ENCODE measurements around the gene ATP1A1.

The ATP1A1 gene

DNA sequence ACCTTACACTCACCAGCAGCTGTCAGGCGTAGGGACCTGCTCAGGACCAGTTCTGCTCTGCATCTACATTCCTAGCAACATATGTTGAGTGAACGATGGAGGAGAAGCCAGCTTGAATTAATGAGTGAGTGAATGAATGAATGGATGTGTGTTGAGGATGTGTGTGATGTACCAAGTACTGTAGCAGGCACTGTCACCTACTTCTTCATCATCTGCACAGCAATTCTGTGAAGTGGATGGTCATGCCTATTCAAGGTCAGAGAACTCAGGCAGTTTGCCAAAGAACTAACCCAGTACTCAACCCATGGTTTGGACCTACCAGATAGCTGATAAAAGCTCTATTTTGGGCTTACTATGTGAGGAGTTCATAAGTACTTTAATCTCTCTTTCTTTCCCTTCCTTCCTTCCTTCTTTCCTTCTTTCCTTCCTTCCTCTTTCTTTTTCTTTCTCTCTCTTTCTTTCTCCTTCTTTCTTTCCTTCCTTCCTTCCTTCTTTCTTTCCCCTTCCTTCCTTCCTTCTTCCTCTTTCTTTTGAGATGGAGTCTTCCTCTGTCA, 56.9 kb downstream of the ATP1A1 start:
- Histone ChIP-seq H4K20me1 (no peaks in the 10 kb centered on the region), H3K9me3 (no peaks in the 10 kb centered on the region), H3K27ac (no peak overlapping the region), H3K27me3 (no peaks in the 10 kb centered on the region), H3K4me2 (no peak overlapping the region), H3K9ac (no peak overlapping the region), H3K4me1 (no peaks in the 10 kb centered on the region), H3K4me3 (no peak overlapping the region), H3K36me3 (no peaks in the 10 kb centered on the region)
- no peak for TF ChIP-seq Cebpa-rat (IDR thresholded peaks at IDR 0.05)

DNA sequence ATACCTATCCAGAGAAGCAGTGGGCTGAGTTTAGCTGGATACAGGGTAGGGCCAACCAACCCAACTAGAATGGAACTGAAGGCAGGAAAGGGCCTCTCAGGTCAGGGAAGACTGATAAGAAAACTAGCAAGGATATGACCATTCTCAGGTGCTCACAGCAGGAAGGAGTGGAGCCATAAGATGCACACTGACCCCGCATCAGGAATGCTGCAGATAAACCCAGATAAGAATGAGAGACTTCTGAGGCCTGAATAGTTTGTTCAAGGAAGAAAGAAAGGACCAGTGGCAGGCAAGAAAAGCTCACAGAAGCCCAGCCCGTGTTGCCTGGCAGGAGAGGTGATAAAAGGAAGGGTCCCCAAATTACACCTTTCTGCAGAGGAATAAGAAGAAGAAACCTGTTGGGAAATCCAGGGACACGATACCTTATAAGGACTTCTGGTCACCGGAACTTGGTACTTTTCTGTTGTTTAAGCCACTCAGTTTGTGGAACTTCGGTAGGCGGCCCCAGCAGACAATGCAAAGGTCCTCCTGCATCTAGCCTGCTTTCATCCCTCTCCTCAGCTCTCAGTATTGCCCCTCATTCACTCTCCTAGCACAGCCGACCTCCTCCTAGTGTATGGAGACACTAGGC, 58.9 kb downstream of the ATP1A1 start:
- Histone ChIP-seq H3K4me2 (no peak overlapping the region), H4K20me1 (no peaks in the 10 kb centered on the region), H3K36me3 (no peaks in the 10 kb centered on the region), H3K4me1 (no peaks in the 10 kb centered on the region), H3K27ac (no peak overlapping the region), H3K27me3 (no peaks in the 10 kb centered on the region), H3K9me3 (no peaks in the 10 kb centered on the region), H3K4me3 (no peak overlapping the region), H3K9ac (no peak overlapping the region)
- TF ChIP-seq Cebpa-rat (IDR thresholded peaks at IDR 0.05): no peak

DNA sequence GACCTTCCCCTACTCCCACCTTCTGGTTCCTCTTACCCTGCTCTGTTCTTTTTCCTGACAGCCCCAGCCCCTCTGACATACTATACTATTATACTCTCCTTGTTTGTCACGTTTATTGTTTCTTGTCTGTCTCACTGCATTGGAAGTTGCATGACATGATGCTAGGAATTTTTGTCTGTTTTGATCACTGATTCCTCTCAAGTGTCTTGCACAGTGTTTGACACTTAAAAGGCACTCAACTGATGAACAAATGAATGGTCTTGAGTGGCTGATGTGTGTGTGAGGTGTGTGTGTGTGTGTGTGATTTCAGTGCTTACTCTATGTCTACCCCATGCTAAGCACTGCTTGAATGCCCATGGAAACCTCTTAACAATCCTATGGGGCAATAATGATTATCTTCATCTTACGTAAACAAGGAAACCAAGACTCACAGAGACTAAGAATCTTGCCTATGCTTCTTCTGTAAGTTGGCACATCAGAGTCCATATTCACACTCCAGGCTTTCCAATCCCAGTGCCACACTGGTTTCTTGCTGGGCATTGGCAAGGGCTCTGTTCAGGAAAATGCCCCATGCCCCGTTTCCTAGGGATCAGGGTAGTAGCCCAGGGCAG, 59.7 kb downstream of the ATP1A1 start:
- Histone ChIP-seq H3K9ac (no peak overlapping the region), H3K36me3 (no peaks in the 10 kb centered on the region), H3K4me2 (no peak overlapping the region), H3K9me3 (no peaks in the 10 kb centered on the region), H3K4me1 (no peaks in the 10 kb centered on the region), H3K27ac (no peak overlapping the region), H4K20me1 (no peaks in the 10 kb centered on the region), H3K27me3 (no peaks in the 10 kb centered on the region), H3K4me3 (no peak overlapping the region)
- no peak for TF ChIP-seq Cebpa-rat (IDR thresholded peaks at IDR 0.05)

DNA sequence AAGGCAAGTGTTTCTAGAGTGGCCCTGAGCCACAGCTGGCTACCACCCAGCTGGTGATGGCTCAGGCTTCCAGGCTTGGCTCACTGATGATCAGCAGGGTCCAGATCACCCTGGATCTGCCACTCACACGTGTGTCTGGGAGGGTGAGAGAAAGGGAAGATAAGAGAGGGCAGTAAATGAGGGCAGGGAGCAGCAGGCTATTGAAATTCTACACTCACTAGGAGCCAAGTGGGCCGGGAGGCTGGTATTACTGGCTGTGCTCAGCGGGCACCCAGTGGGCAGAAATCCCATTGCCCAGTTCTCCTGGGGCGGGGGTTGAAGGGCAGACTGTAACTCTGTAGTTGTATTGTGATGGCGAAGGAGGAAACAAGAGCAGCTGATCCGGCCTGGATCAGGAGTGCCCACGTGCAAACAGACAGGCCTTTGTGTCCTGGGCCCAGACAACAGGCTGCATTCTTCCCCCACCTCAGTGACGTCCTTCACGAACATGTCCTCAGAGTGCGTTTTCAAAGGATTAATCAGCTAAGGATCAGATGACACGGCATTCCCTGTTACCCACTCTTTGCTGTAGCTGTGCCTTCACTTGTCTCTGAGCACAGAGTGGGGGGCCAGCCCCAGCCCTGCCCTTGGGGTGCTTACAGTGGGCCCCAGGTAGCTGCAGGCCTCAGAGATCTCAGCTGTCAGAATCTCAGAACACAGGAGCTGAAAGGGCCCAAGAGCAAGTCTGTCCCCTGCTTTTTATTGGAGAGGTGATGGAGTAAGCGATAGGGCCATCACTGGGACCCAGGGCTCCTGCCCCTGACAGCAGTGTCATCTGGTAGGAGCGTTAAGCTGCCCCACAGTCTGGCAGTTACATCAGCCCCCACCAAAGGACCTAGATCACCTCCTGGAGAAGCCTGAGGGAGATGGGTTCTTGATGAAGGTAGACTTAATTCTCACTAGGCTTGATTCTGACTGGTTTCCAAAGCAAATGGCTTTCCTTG, 60.5 kb downstream of the ATP1A1 start:
- no peak for TF ChIP-seq Cebpa-rat (IDR thresholded peaks at IDR 0.05)
- Histone ChIP-seq H3K4me1 (no peaks in the 10 kb centered on the region), H4K20me1 (no peaks in the 10 kb centered on the region), H3K36me3 (no peaks in the 10 kb centered on the region), H3K4me2 (no peak overlapping the region), H3K9me3 (no peaks in the 10 kb centered on the region), H3K27me3 (no peaks in the 10 kb centered on the region), H3K27ac (no peak overlapping the region), H3K4me3 (no peak overlapping the region), H3K9ac (no peak overlapping the region)

DNA sequence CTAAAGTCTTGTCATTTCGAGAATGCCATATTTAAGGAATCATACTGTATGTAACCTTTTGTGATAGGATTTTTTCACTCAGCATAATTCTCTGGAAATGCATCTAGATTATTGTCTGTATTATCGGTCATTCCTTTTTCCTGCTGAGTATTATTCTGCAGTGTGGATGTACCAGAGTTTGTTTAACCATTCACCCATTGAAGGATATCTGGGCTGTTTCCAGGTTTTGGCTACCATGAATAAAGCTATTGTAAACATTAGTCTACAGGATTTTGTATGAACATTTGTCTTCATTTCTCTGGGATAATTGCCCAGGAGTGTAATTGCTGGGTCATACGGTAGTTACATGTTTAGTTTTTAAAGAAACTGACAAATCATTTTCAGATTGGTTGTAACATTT, 61.8 kb downstream of the ATP1A1 start:
- Histone ChIP-seq H4K20me1 (no peaks in the 10 kb centered on the region), H3K36me3 (no peaks in the 10 kb centered on the region), H3K9ac (no peak overlapping the region), H3K9me3 (no peaks in the 10 kb centered on the region), H3K27ac (no peak overlapping the region), H3K4me2 (no peak overlapping the region), H3K4me1 (no peaks in the 10 kb centered on the region), H3K27me3 (no peaks in the 10 kb centered on the region), H3K4me3 (no peak overlapping the region)
- no peak for TF ChIP-seq Cebpa-rat (IDR thresholded peaks at IDR 0.05)

DNA sequence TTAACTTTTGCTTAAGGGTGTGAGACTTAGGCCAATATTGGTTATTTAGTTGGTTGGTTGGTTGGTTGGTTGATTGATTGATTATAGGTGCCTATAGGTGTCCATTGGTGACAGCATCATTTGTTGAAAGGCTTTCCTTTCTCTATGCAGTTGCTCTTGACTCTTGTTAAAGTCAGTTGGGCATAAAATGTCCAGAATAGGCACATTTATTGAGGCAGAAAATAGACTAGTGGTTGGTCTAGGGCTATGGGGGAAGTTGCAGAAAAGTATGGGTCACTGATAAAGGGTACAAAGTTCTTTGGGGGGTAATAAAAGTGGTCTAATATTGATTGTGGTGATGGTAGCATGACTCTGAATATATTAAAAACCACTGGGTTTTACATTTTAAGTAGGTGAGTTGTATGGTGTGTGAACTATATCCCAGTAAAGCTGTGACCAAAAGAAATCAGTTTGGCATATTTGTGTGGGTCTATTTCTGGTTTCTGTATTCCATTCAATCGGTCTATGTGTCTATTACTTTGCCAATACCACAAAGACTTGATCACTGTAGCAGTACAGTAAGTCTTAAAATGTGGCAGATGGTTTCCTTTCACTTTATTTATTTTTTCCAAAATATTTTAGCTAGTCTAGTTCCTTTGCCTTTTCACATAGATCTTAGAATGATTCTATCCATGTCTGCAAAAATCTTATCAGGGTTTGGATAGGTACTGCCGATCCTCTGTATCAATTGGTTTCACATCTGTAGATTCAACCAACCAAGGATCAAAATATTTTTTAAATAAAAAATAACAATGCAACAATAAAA, 63.0 kb downstream of the ATP1A1 start:
- Histone ChIP-seq H3K4me3 (no peak overlapping the region), H3K4me1 (no peaks in the 10 kb centered on the region), H3K27ac (no peak overlapping the region), H3K9ac (no peak overlapping the region), H4K20me1 (no peaks in the 10 kb centered on the region), H3K4me2 (no peak overlapping the region), H3K36me3 (no peaks in the 10 kb centered on the region), H3K27me3 (no peaks in the 10 kb centered on the region), H3K9me3 (no peaks in the 10 kb centered on the region)
- no peak for TF ChIP-seq Cebpa-rat (IDR thresholded peaks at IDR 0.05)

DNA sequence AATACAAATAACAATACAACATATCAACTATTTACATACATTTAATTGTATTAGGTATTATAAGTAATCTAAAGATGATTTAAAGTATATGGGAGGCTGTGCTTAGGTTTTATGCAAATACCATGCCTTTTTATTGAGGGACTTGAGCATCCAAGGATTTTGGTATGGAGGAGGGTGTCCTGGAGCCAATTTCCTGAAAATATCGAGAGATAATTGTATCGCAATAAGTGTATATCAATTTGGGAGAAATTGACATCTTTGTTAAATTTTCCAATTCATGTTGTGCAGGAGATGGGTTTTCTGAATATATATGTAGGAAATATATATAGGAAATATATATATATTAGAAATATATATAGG, 63.5 kb downstream of the ATP1A1 start:
- H3K4me3 ChIP-seq: no peak overlapping the region
- no peak for TF ChIP-seq Cebpa-rat (IDR thresholded peaks at IDR 0.05)
- no peak overlapping the region for H3K27ac ChIP-seq
- no peaks in the 10 kb centered on the region for H3K4me1 ChIP-seq
- H3K36me3 ChIP-seq: no peaks in the 10 kb centered on the region
- H3K9ac ChIP-seq: no peak overlapping the region
- no peak overlapping the region for H3K4me2 ChIP-seq
- H3K9me3 ChIP-seq: no peaks in the 10 kb centered on the region
- no peaks in the 10 kb centered on the region for H4K20me1 ChIP-seq
- no peaks in the 10 kb centered on the region for H3K27me3 ChIP-seq

DNA sequence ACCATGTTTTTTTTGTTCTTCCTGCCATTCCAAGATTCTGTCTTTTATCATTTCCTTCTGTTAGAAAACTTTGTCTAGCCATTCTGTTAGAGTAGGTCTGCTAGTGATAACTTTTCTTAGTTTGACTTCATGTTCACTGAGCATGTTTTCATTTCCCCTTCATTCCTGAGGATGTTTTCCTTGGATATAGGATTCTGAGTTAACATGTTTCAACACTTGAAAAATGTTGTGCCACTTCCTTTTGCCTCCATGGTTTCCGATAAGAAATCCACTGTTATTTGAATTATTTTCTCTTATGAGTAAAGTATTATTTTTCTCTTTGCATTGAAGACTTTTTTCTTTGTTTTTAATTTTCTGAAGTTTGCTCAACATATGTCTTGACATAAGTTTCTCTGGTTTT, 66.7 kb downstream of the ATP1A1 start:
- Histone ChIP-seq H3K4me2 (no peak overlapping the region), H3K27ac (no peak overlapping the region), H4K20me1 (no peaks in the 10 kb centered on the region), H3K36me3 (no peaks in the 10 kb centered on the region), H3K9ac (no peak overlapping the region), H3K27me3 (no peaks in the 10 kb centered on the region), H3K4me1 (no peaks in the 10 kb centered on the region), H3K4me3 (no peak overlapping the region), H3K9me3 (no peaks in the 10 kb centered on the region)
- no peak for TF ChIP-seq Cebpa-rat (IDR thresholded peaks at IDR 0.05)

DNA sequence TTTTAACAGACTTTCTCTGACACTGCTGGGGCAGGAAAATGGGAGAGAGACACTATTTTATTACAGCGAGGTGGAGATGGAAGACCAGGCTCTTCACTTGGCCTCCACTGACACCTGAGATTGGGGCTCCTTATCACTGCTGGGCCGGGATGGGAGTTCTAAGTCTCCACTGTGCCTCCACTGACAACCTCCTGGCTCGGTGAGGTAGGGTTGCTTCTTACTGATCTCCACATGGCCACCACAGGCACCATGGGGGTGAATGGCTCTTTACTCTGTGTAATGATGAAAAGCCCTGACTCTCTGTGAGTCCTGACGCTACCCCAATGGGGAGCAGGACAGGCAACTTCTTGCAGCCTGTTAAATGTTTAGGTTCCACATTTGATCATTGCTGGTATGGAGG, 67.7 kb downstream of the ATP1A1 start:
- Histone ChIP-seq H3K9ac (no peak overlapping the region), H3K4me2 (no peak overlapping the region), H3K36me3 (no peaks in the 10 kb centered on the region), H3K9me3 (no peaks in the 10 kb centered on the region), H3K4me1 (no peaks in the 10 kb centered on the region), H4K20me1 (no peaks in the 10 kb centered on the region), H3K27ac (no peak overlapping the region), H3K4me3 (no peak overlapping the region), H3K27me3 (no peaks in the 10 kb centered on the region)
- TF ChIP-seq Cebpa-rat (IDR thresholded peaks at IDR 0.05): no peak
